Measurements from ENCODE around the gene BPTF.
"Not testable (repeated sequence)": the region's sequence is repeated elsewhere in the genome, so short reads cannot be mapped to it uniquely, and the experiment has no call there.

Gene BPTF

GRCh38 chr17:67854378-67854777 lies 29.1 kb downstream of the BPTF start:
- Histone ChIP-seq H3K9me3 (ENCODE audit: control insufficient read depth, low read length) (no peaks in the 10 kb centered on the region), H2AFZ (no peak overlapping the region), H3K27ac (no peak overlapping the region), H3K9ac (no peak overlapping the region), H3K36me3 (ENCODE audit: control insufficient read depth, insufficient read depth, low read length) (no peaks in the 10 kb centered on the region), H3K79me2 (peaks cover 43% of the 10 kb centered on the region), H3K4me3 (ENCODE audit: low read depth, low read length) (no peak overlapping the region), H3K4me1 (no peaks in the 10 kb centered on the region), H3K27me3 (ENCODE audit: control insufficient read depth, insufficient read depth, low read length) (no peaks in the 10 kb centered on the region), H3K4me2 (ENCODE audit: low read length) (no peak overlapping the region)
- TF ChIP-seq CTCF (IDR thresholded peaks at IDR 0.05), result no peak

- H3K9ac ChIP-seq, result no peak overlapping the region
- no peaks in the 10 kb centered on the region for H3K36me3 ChIP-seq (ENCODE audit: control insufficient read depth, insufficient read depth, low read length)
- no peaks in the 10 kb centered on the region for H3K27me3 ChIP-seq (ENCODE audit: control insufficient read depth, insufficient read depth, low read length)
- H3K9me3 ChIP-seq (ENCODE audit: control insufficient read depth, low read length), result no peaks in the 10 kb centered on the region
- no peaks in the 10 kb centered on the region for H3K4me1 ChIP-seq
- H3K79me2 ChIP-seq, result peaks cover 33% of the 10 kb centered on the region
- no peak overlapping the region for H3K4me2 ChIP-seq (ENCODE audit: low read length)
- no peak for TF ChIP-seq CTCF (IDR thresholded peaks at IDR 0.05)
- no peak overlapping the region for H3K4me3 ChIP-seq (ENCODE audit: low read depth, low read length)
- H2AFZ ChIP-seq, result no peak overlapping the region
- H3K27ac ChIP-seq, result no peak overlapping the region
Observed at GRCh38 chr17:67855504-67856324, 30.4 kb downstream of the BPTF start.

- not testable (repeated sequence) for H3K4me1 ChIP-seq; H2AFZ ChIP-seq; H3K36me3 ChIP-seq (ENCODE audit: control insufficient read depth, insufficient read depth, low read length); H3K9me3 ChIP-seq (ENCODE audit: control insufficient read depth, low read length); H3K4me3 ChIP-seq (ENCODE audit: low read depth, low read length); H3K4me2 ChIP-seq (ENCODE audit: low read length); H3K27ac ChIP-seq; H3K9ac ChIP-seq; H3K27me3 ChIP-seq (ENCODE audit: control insufficient read depth, insufficient read depth, low read length)
- peaks cover 33% of the 10 kb centered on the region for H3K79me2 ChIP-seq
Observed at GRCh38 chr17:67856402-67856801, 31.1 kb downstream of the BPTF start.

DNA sequence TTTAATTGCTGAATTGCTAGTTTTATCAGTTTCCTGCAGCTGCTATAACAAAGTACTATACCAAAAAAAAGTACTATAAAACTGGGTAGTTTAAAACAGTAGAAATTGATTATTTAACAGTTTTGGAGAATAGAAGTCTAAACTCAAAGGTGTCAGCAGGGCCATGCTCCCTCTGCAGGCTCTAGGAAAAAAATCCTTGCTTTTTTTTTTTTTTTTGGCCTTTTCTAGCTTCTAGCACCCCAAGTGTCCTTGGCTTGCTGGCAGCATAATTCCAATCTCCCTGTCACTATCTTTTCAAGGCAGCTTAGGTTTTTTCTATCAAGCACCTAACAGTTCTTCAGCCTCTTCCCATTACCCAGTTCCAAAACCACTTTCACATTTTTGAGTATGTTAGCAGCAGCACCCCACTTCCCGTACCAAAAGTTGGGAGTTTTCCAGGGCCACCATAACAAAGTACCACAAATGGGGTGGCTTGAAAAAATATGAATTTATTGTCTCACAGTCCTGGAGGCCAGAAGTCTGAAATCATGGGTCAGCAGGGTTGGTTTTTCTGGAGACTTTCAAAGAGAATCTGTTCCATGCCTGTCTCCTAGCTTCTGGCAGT lies 37.4 kb downstream of the BPTF start:
- H2AFZ ChIP-seq, result no peak overlapping the region
- no peak for TF ChIP-seq CTCF (IDR thresholded peaks at IDR 0.05)
- H3K79me2 ChIP-seq, result peaks cover 12% of the 10 kb centered on the region
- H3K27ac ChIP-seq, result no peak overlapping the region
- no peaks in the 10 kb centered on the region for H3K27me3 ChIP-seq (ENCODE audit: control insufficient read depth, insufficient read depth, low read length)
- H3K4me3 ChIP-seq (ENCODE audit: low read depth, low read length), result no peak overlapping the region
- H3K4me1 ChIP-seq, result no peaks in the 10 kb centered on the region
- H3K36me3 ChIP-seq (ENCODE audit: control insufficient read depth, insufficient read depth, low read length), result no peaks in the 10 kb centered on the region
- no peaks in the 10 kb centered on the region for H3K9me3 ChIP-seq (ENCODE audit: control insufficient read depth, low read length)
- no peak overlapping the region for H3K4me2 ChIP-seq (ENCODE audit: low read length)
- no peak overlapping the region for H3K9ac ChIP-seq

DNA sequence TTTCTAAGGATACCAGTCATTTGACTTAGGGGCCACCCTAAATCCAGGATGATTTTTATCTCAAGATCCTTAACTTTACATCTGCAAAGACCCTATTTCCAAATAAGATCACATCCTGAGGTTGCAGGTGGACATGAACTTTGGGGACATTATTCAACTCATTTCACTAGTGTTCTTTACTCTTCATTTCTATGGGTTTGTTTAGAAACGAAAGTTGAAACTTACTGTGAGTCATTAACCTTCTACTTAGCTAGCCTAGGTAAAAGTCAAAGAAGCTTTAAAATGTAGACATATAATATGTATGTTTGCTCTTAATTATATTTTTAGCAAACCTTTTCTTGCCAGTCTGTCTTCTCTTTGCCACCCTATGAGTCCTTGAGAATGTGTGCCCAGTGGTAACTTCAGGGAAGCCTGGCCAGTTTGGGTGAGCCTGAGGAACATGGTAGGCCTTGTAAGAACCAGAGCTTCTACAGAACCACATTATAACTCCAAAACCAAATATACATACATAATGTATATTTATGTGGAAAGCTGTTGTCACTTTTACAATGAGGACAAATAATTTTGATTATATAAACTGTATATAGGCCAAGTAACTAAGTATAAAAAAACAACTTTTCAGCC lies 38.4 kb downstream of the BPTF start:
- Histone ChIP-seq H3K36me3 (ENCODE audit: control insufficient read depth, insufficient read depth, low read length) (no peaks in the 10 kb centered on the region), H2AFZ (no peak overlapping the region), H3K79me2 (peaks cover 12% of the 10 kb centered on the region), H3K4me1 (no peaks in the 10 kb centered on the region), H3K27ac (no peak overlapping the region), H3K4me2 (ENCODE audit: low read length) (no peak overlapping the region), H3K4me3 (ENCODE audit: low read depth, low read length) (no peak overlapping the region), H3K27me3 (ENCODE audit: control insufficient read depth, insufficient read depth, low read length) (no peaks in the 10 kb centered on the region), H3K9me3 (ENCODE audit: control insufficient read depth, low read length) (no peaks in the 10 kb centered on the region), H3K9ac (no peak overlapping the region)
- TF ChIP-seq CTCF (IDR thresholded peaks at IDR 0.05), result no peak

Data from parathyroid adenoma (tissue), 2 donors.